ENCODE data around the gene MAML3. TPM values are rescaled to one million over a fixed set of nuclear protein-coding genes. Genes with fewer than 3 reads are reported as not detected.

MAML3 gene
- total RNA-seq, 1 experiment from 2014 or later, result 8.6 TPM

- no peak for DNase-seq (ENCODE audit: low spot score)
Measured at GRCh38 chr4:139692309-139693012, 461.5 kb downstream of the MAML3 start.

GRCh38 chr4:139690419-139690818 is 463.6 kb downstream of the MAML3 start:
- no peak for DNase-seq (ENCODE audit: low spot score)

- no peak for DNase-seq (ENCODE audit: low spot score)
Measured at GRCh38 chr4:139689093-139689722, 464.8 kb downstream of the MAML3 start.

GRCh38 chr4:139686988-139687387 is 467.0 kb downstream of the MAML3 start:
- no peak for DNase-seq (ENCODE audit: low spot score)

GRCh38 chr4:139686130-139686529 is 467.9 kb downstream of the MAML3 start:
- DNase-seq (ENCODE audit: low spot score), result no peak

GRCh38 chr4:139685180-139685579 is 468.8 kb downstream of the MAML3 start:
- no peak for DNase-seq (ENCODE audit: low spot score)

- DNase-seq (ENCODE audit: low spot score), result no peak
Measured at GRCh38 chr4:139684351-139684750, 469.6 kb downstream of the MAML3 start.

GRCh38 chr4:139682741-139683151 is 471.2 kb downstream of the MAML3 start:
- no peak for DNase-seq (ENCODE audit: low spot score)

- DNase-seq (ENCODE audit: low spot score), result no peak
Measured at GRCh38 chr4:139682309-139682708, 471.7 kb downstream of the MAML3 start.

- no peak for DNase-seq (ENCODE audit: low spot score)
Measured at GRCh38 chr4:139676913-139677585, 476.9 kb downstream of the MAML3 start.

- no peak for DNase-seq (ENCODE audit: low spot score)
Measured at GRCh38 chr4:139676365-139676764, 477.6 kb downstream of the MAML3 start.

GRCh38 chr4:139675651-139676050 is 478.3 kb downstream of the MAML3 start:
- DNase-seq (ENCODE audit: low spot score), result no peak

- DNase-seq (ENCODE audit: low spot score), result no peak
Measured at GRCh38 chr4:139674875-139675550, 479.0 kb downstream of the MAML3 start.

GRCh38 chr4:139672732-139673131 is 481.3 kb downstream of the MAML3 start:
- no peak for DNase-seq (ENCODE audit: low spot score)

- DNase-seq (ENCODE audit: low spot score), result no peak
Measured at GRCh38 chr4:139672215-139672614, 481.8 kb downstream of the MAML3 start.

- DNase-seq (ENCODE audit: low spot score), result no peak
Measured at GRCh38 chr4:139670775-139671174, 483.2 kb downstream of the MAML3 start.

GRCh38 chr4:139669890-139670289 is 484.1 kb downstream of the MAML3 start:
- DNase-seq (ENCODE audit: low spot score), result no peak

- DNase-seq (ENCODE audit: low spot score), result no peak
Measured at GRCh38 chr4:139669335-139669734, 484.6 kb downstream of the MAML3 start.

- no peak for DNase-seq (ENCODE audit: low spot score)
Measured at GRCh38 chr4:139668658-139669201, 485.3 kb downstream of the MAML3 start.

- DNase-seq (ENCODE audit: low spot score), result no peak
Measured at GRCh38 chr4:139668036-139668435, 485.9 kb downstream of the MAML3 start.

Data from HT-29 (cell line).